Keratinocyte (primary cell): ENCODE measurements around the gene B3GLCT. TPM values are rescaled to one million over a fixed set of nuclear protein-coding genes. Genes with fewer than 3 reads are reported as not detected.

Source experiments
- DNase-seq: peaks from one replicate; pipeline ENCODE4 v3.0.0-alpha.2; 2011; ENCODE audit warnings: low read depth, missing footprints, low spot score
- FAIRE-seq: peaks from 2 replicates; lab custom pipeline; 2011; peaks lifted over from hg19 to GRCh38; lab: Jason Lieb, UNC
- H2AFZ ChIP-seq: 2 replicates; pipeline ENCODE4 v1.6.0; 2012; ENCODE audit warnings: low read length, control low read depth, inconsistent platforms; ENCODE audit not compliant: control insufficient read depth
- H3K27ac ChIP-seq: 2 replicates; pipeline ENCODE4 v1.5.1; 2011; ENCODE audit warnings: low read length; ENCODE audit not compliant: control insufficient read depth, insufficient read depth
- H3K27me3 ChIP-seq: 3 replicates; pipeline ENCODE4 v1.6.0; 2011; ENCODE audit warnings: low read length; ENCODE audit not compliant: control insufficient read depth, insufficient read depth; ENCODE audit errors: extremely low read depth
- H3K36me3 ChIP-seq, 2 experiments: 2 replicates in 1 of 2; 3 replicates in 1 of 2; pipeline ENCODE4 v1.5.1; 2011; ENCODE audit warnings: low read length in 2 of 2, mild to moderate bottlenecking in 1 of 2; ENCODE audit not compliant: control insufficient read depth in 2 of 2, insufficient read depth in 2 of 2; ENCODE audit errors: extremely low read depth in 1 of 2
- H3K4me1 ChIP-seq: 3 replicates; pipeline ENCODE4 v1.5.1; 2011; ENCODE audit warnings: low read length; ENCODE audit not compliant: control insufficient read depth, insufficient read depth; ENCODE audit errors: extremely low read depth
- H3K4me2 ChIP-seq: 3 replicates; pipeline ENCODE4 v1.6.0; 2011; ENCODE audit warnings: low read depth, low read length; ENCODE audit not compliant: control insufficient read depth, insufficient read depth; ENCODE audit errors: extremely low read depth
- H3K4me3 ChIP-seq, 3 experiments: fragments of 200-600 bp in 1 of 3; sonication (generic) in 1 of 3; 2 replicates in 2 of 3; 3 replicates in 1 of 3; pipeline ENCODE4 v1.5.1; 2011 to 2016; ENCODE audit warnings: low read length in 3 of 3, mild to moderate bottlenecking in 3 of 3, control low read depth in 2 of 3, inconsistent platforms in 1 of 3, low read depth in 1 of 3, mixed read lengths in 1 of 3, mixed run types in 1 of 3, moderate library complexity in 1 of 3; ENCODE audit not compliant: control insufficient read depth in 2 of 3, insufficient read depth in 2 of 3; ENCODE audit errors: extremely low read depth in 1 of 3
- H3K79me2 ChIP-seq: 2 replicates; pipeline ENCODE4 v1.6.0; 2012; ENCODE audit warnings: low read length; ENCODE audit not compliant: control insufficient read depth, insufficient read depth
- H3K9ac ChIP-seq: 3 replicates; pipeline ENCODE4 v1.6.0; 2011; ENCODE audit warnings: low read length; ENCODE audit not compliant: control insufficient read depth, insufficient read depth; ENCODE audit errors: extremely low read depth
- H3K9me1 ChIP-seq: 3 replicates; pipeline ENCODE4 v1.6.0; 2011; ENCODE audit warnings: low read length; ENCODE audit not compliant: control insufficient read depth, insufficient read depth; ENCODE audit errors: extremely low read depth
- H3K9me3 ChIP-seq: 2 replicates; pipeline ENCODE4 v1.5.1; 2012; ENCODE audit warnings: low read depth, low read length; ENCODE audit not compliant: control insufficient read depth
- H4K20me1 ChIP-seq: 3 replicates; pipeline ENCODE4 v1.6.0; 2011; ENCODE audit warnings: low read length; ENCODE audit not compliant: control insufficient read depth, insufficient read depth; ENCODE audit errors: extremely low read depth
- CTCF ChIP-seq, 3 experiments: IDR thresholded peaks in 1 of 3; conservative IDR thresholded peaks in 1 of 3; optimal IDR thresholded peaks in 1 of 3; 2 replicates in 2 of 3; 3 replicates in 1 of 3; pipeline versions ENCODE3 to v1.5.1; 2011; ENCODE audit warnings: low read length in 3 of 3, mild to moderate bottlenecking in 3 of 3, moderate library complexity in 2 of 3, control low read depth in 1 of 3, inconsistent platforms in 1 of 3; ENCODE audit not compliant: insufficient read depth in 2 of 3; ENCODE audit errors: extremely low read depth in 1 of 3
- EZH2 ChIP-seq: IDR thresholded peaks from one replicate; pipeline ENCODE4 v1.6.1; 2012; ENCODE audit warnings: inconsistent platforms, mild to moderate bottlenecking, low read length, moderate library complexity
- dilution Hi-C: fragments of 300-500 bp; cut with MboI; formaldehyde crosslinking; loops from one replicate; pipeline ENCODE4 v1.7.0; 2020; ENCODE audit warnings: low sequenced_read_pairs; ENCODE audit not compliant: extremely low pct_ligation_motif_present
- polyA plus RNA-seq, 5 experiments: library from polyadenylated mRNA; depleted of rRNA in 3 of 5; stranded (reverse) in 3 of 5; stranded (forward) in 1 of 5; unstranded in 1 of 5; fragments of >200 nt; gene quantifications; 1 replicate in 1 of 5; 2 replicates in 3 of 5; 3 replicates in 1 of 5; pipeline versions ENCODE4 v1.2.1 to v1.2.3, GENCODE V29; 2011 to 2012; ENCODE audit warnings: missing spikeins in 2 of 5, low read depth in 1 of 5, low replicate concordance in 1 of 5

The B3GLCT gene
- polyA plus RNA-seq, 1 donor (not counting 4 experiments of a cell fraction or from before 2014, with no cell fraction given): 4.4 TPM

GRCh38 chr13:31301119-31301518, 101.3 kb downstream of the B3GLCT start:
- Histone ChIP-seq H3K79me2 (no peaks in the 10 kb centered on the region), H3K4me3 (no peak overlapping the region), H3K4me1 (no peaks in the 10 kb centered on the region), H4K20me1 (no peaks in the 10 kb centered on the region), H3K4me2 (no peak overlapping the region), H3K36me3 (no peaks in the 10 kb centered on the region), H3K27me3 (no peaks in the 10 kb centered on the region), H3K9me1 (no peaks in the 10 kb centered on the region), H3K27ac (no peak overlapping the region), H2AFZ (no peak overlapping the region), H3K9me3 (no peaks in the 10 kb centered on the region), H3K9ac (no peak overlapping the region)
- DNase-seq (no peak), FAIRE-seq (no peak)
- no peak for TF ChIP-seq EZH2
- TF ChIP-seq CTCF (optimal IDR thresholded peaks at IDR 0.05 in 1 of 3, IDR thresholded peaks at IDR 0.05 in 1 of 3, conservative IDR thresholded peaks at IDR 0.05 in 1 of 3; ENCODE audit: extremely low read depth in 1 of 3, insufficient read depth in 2 of 3, low read length in 3 of 3): no peak
- dilution Hi-C loops: no loop called here

- H3K9me1 ChIP-seq: no peaks in the 10 kb centered on the region
- no peaks in the 10 kb centered on the region for H3K79me2 ChIP-seq
- H3K4me1 ChIP-seq: peaks cover 3% of the 10 kb centered on the region
- H3K4me2 ChIP-seq: no peak overlapping the region
- no peak overlapping the region for H3K9ac ChIP-seq
- FAIRE-seq (no peak), DNase-seq (no peak)
- no peaks in the 10 kb centered on the region for H3K27me3 ChIP-seq
- no peak overlapping the region for H3K27ac ChIP-seq
- H4K20me1 ChIP-seq: no peaks in the 10 kb centered on the region
- no peaks in the 10 kb centered on the region for H3K9me3 ChIP-seq
- dilution Hi-C loops: no loop called here
- H2AFZ ChIP-seq: no peak overlapping the region
- no peaks in the 10 kb centered on the region for H3K36me3 ChIP-seq
- H3K4me3 ChIP-seq: no peak overlapping the region
- TF ChIP-seq CTCF (optimal IDR thresholded peaks at IDR 0.05 in 1 of 3, IDR thresholded peaks at IDR 0.05 in 1 of 3, conservative IDR thresholded peaks at IDR 0.05 in 1 of 3; ENCODE audit: extremely low read depth in 1 of 3, insufficient read depth in 2 of 3, low read length in 3 of 3) (no peak), EZH2 (no peak)
These were observed 110.6 kb downstream of the B3GLCT start for GRCh38 chr13:31310356-31310755.
